SK-N-SH (cell line): ENCODE results near the gene DBX1.

Experiments used
- YY1 ChIP-seq: IDR thresholded peaks from 2 replicates; pipeline ENCODE4 v1.4.0; 2012; ENCODE audit warnings: low read depth, mild to moderate bottlenecking
- TF ChIP-seq, protein P1 (sequence below): IDR thresholded peaks from 2 replicates; pipeline ENCODE4; 2012

- TF ChIP-seq YY1: no peak
- TF ChIP-seq, protein P1, sequence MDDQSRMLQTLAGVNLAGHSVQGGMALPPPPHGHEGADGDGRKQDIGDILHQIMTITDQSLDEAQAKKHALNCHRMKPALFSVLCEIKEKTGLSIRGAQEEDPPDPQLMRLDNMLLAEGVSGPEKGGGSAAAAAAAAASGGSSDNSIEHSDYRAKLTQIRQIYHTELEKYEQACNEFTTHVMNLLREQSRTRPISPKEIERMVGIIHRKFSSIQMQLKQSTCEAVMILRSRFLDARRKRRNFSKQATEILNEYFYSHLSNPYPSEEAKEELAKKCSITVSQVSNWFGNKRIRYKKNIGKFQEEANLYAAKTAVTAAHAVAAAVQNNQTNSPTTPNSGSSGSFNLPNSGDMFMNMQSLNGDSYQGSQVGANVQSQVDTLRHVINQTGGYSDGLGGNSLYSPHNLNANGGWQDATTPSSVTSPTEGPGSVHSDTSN: no peak
Measured at GRCh38 chr11:20160425-20161229, at the start of gene DBX1.
